ENCODE data around the gene NRG3.

- TF ChIP-seq POLR2A (IDR thresholded peaks at IDR 0.05; ENCODE audit: low read depth, low read length) (no peak), SPI1 (IDR thresholded peaks at IDR 0.05; ENCODE audit: low read depth, low read length) (no peak), POU2F2 (IDR thresholded peaks at IDR 0.05; ENCODE audit: low read depth, low read length) (no peak), POLR2AphosphoS5 (IDR thresholded peaks at IDR 0.05; ENCODE audit: low read depth, low read length) (no peak), TAF1 (IDR thresholded peaks at IDR 0.05; ENCODE audit: low read depth, low read length) (no peak), PAX5 (IDR thresholded peaks at IDR 0.05; ENCODE audit: insufficient read depth, low read length, severe bottlenecking) (no peak)
These were observed 1091.1 kb downstream of the NRG3 start for GRCh38 chr10:82966130-82966529.

Measured in GM12891 (cell line).